IPS DF 6.9 (cell line): Measurements from ENCODE around the gene SIRPB2.

ENCODE experiments used
- DNase-seq: peaks from one replicate; pipeline ENCODE4 v3.0.0-alpha.2; 2013; ENCODE audit warnings: low read depth, low spot score
- H3K27ac ChIP-seq: one replicate; pipeline ENCODE4 v1.5.1; 2013; ENCODE audit warnings: low read length, control low read depth
- H3K27me3 ChIP-seq: 2 replicates; pipeline ENCODE4 v1.6.1; 2013; ENCODE audit warnings: mild to moderate bottlenecking, low read length; ENCODE audit not compliant: control insufficient read depth, insufficient read depth
- H3K36me3 ChIP-seq: 2 replicates; pipeline ENCODE4 v1.6.1; 2013; ENCODE audit warnings: low read length; ENCODE audit not compliant: control insufficient read depth, insufficient read depth
- H3K4me1 ChIP-seq: 2 replicates; pipeline ENCODE4 v1.6.1; 2013; ENCODE audit warnings: low read length; ENCODE audit not compliant: control insufficient read depth, insufficient read depth
- H3K4me3 ChIP-seq: 2 replicates; pipeline ENCODE4 v1.5.1; 2013; ENCODE audit warnings: mild to moderate bottlenecking, low read length
- H3K9me3 ChIP-seq: 2 replicates; pipeline ENCODE4 v1.6.1; 2013; ENCODE audit warnings: low read length, inconsistent platforms; ENCODE audit not compliant: control insufficient read depth, insufficient read depth
- WGBS: extraction: QIAGEN DNeasy Blood & Tissue Kit; methylation state at CpG from one replicate; pipeline ENCODE4 v1.1.7; 2013; ENCODE audit warnings: mixed read lengths, missing lambda C conversion rate; ENCODE audit not compliant: insufficient read length, insufficient coverage; 5-methylcytosine and 5-hydroxymethylcytosine counted together

SIRPB2 gene

GRCh38 chr20:1526896-1527295 is 35.7 kb upstream of the SIRPB2 start:
- no peak overlapping the region for H3K4me3 ChIP-seq
- no peaks in the 10 kb centered on the region for H3K4me1 ChIP-seq
- no peaks in the 10 kb centered on the region for H3K27me3 ChIP-seq
- H3K27ac ChIP-seq = no peak overlapping the region
- DNase-seq = no peak
- H3K36me3 ChIP-seq = no peaks in the 10 kb centered on the region
- H3K9me3 ChIP-seq = no peaks in the 10 kb centered on the region

GRCh38 chr20:1526310-1526709 is 35.1 kb upstream of the SIRPB2 start:
- WGBS = no CpG with 5 or more reads among the region's 1 CpG
- H3K4me1 ChIP-seq = no peaks in the 10 kb centered on the region

GRCh38 chr20:1524004-1524403 is 32.8 kb upstream of the SIRPB2 start:
- Histone ChIP-seq H3K4me3 (no peak overlapping the region), H3K4me1 (no peaks in the 10 kb centered on the region), H3K36me3 (no peaks in the 10 kb centered on the region), H3K27ac (no peak overlapping the region), H3K27me3 (no peaks in the 10 kb centered on the region), H3K9me3 (no peaks in the 10 kb centered on the region)
- no CpG with 5 or more reads among the region's 4 CpGs for WGBS
- no peak for DNase-seq

More at GRCh38 chr20:1526310-1526709, 35.1 kb upstream of the SIRPB2 start:
- Histone ChIP-seq H3K9me3 (no peaks in the 10 kb centered on the region), H3K4me3 (no peak overlapping the region), H3K27ac (no peak overlapping the region), H3K36me3 (no peaks in the 10 kb centered on the region), H3K27me3 (no peaks in the 10 kb centered on the region)
- DNase-seq = no peak

GRCh38 chr20:1517010-1517409 is 25.8 kb upstream of the SIRPB2 start:
- no peaks in the 10 kb centered on the region for H3K9me3 ChIP-seq
- no CpG with 5 or more reads among the region's 5 CpGs for WGBS
- no peak overlapping the region for H3K4me3 ChIP-seq
- no peaks in the 10 kb centered on the region for H3K36me3 ChIP-seq
- DNase-seq = no peak
- no peak overlapping the region for H3K27ac ChIP-seq
- no peaks in the 10 kb centered on the region for H3K27me3 ChIP-seq
- H3K4me1 ChIP-seq = no peaks in the 10 kb centered on the region

GRCh38 chr20:1513801-1514200 is 22.6 kb upstream of the SIRPB2 start:
- Histone ChIP-seq H3K27me3 (no peaks in the 10 kb centered on the region), H3K36me3 (no peaks in the 10 kb centered on the region), H3K9me3 (no peaks in the 10 kb centered on the region), H3K4me1 (no peaks in the 10 kb centered on the region), H3K4me3 (no peak overlapping the region), H3K27ac (no peak overlapping the region)
- no CpG with 5 or more reads among the region's 1 CpG for WGBS
- no peak for DNase-seq

GRCh38 chr20:1509237-1509636 is 18.0 kb upstream of the SIRPB2 start:
- no CpG with 5 or more reads among the region's 9 CpGs for WGBS
- DNase-seq = no peak
- Histone ChIP-seq H3K27me3 (no peaks in the 10 kb centered on the region), H3K4me1 (no peaks in the 10 kb centered on the region), H3K4me3 (no peak overlapping the region), H3K9me3 (no peaks in the 10 kb centered on the region), H3K27ac (no peak overlapping the region), H3K36me3 (no peaks in the 10 kb centered on the region)

GRCh38 chr20:1508574-1508973 is 17.4 kb upstream of the SIRPB2 start:
- Histone ChIP-seq H3K36me3 (no peaks in the 10 kb centered on the region), H3K27me3 (no peaks in the 10 kb centered on the region), H3K9me3 (no peaks in the 10 kb centered on the region), H3K4me1 (no peaks in the 10 kb centered on the region), H3K4me3 (no peak overlapping the region), H3K27ac (no peak overlapping the region)
- DNase-seq = no peak

- Histone ChIP-seq H3K27me3 (no peaks in the 10 kb centered on the region), H3K9me3 (no peaks in the 10 kb centered on the region), H3K27ac (no peak overlapping the region), H3K4me3 (no peak overlapping the region), H3K36me3 (no peaks in the 10 kb centered on the region), H3K4me1 (no peaks in the 10 kb centered on the region)
- no peak for DNase-seq
- WGBS = no CpG with 5 or more reads among the region's 3 CpGs
These were observed 16.1 kb upstream of the SIRPB2 start for GRCh38 chr20:1507276-1507675.

GRCh38 chr20:1505871-1506270 is 14.7 kb upstream of the SIRPB2 start:
- Histone ChIP-seq H3K27me3 (no peaks in the 10 kb centered on the region), H3K4me1 (no peaks in the 10 kb centered on the region), H3K27ac (no peak overlapping the region), H3K4me3 (no peak overlapping the region), H3K36me3 (no peaks in the 10 kb centered on the region), H3K9me3 (no peaks in the 10 kb centered on the region)
- no peak for DNase-seq
- no CpG with 5 or more reads among the region's 1 CpG for WGBS

- no CpG with 5 or more reads among the region's 3 CpGs for WGBS
- H3K27ac ChIP-seq = no peak overlapping the region
- no peaks in the 10 kb centered on the region for H3K36me3 ChIP-seq
- no peak overlapping the region for H3K4me3 ChIP-seq
- no peak for DNase-seq
- H3K9me3 ChIP-seq = no peaks in the 10 kb centered on the region
- H3K4me1 ChIP-seq = no peaks in the 10 kb centered on the region
- H3K27me3 ChIP-seq = no peaks in the 10 kb centered on the region
These were observed 14.1 kb upstream of the SIRPB2 start for GRCh38 chr20:1505361-1505760.

GRCh38 chr20:1503564-1504227 is 12.5 kb upstream of the SIRPB2 start:
- peak; percentile 70 for DNase-seq
- no peak overlapping the region for H3K4me3 ChIP-seq
- no peaks in the 10 kb centered on the region for H3K27me3 ChIP-seq
- no peaks in the 10 kb centered on the region for H3K4me1 ChIP-seq
- no CpG with 5 or more reads among the region's 8 CpGs for WGBS
- H3K9me3 ChIP-seq = no peaks in the 10 kb centered on the region
- no peak overlapping the region for H3K27ac ChIP-seq
- H3K36me3 ChIP-seq = no peaks in the 10 kb centered on the region
